ENCODE results near the gene SLC15A3.

DNA sequence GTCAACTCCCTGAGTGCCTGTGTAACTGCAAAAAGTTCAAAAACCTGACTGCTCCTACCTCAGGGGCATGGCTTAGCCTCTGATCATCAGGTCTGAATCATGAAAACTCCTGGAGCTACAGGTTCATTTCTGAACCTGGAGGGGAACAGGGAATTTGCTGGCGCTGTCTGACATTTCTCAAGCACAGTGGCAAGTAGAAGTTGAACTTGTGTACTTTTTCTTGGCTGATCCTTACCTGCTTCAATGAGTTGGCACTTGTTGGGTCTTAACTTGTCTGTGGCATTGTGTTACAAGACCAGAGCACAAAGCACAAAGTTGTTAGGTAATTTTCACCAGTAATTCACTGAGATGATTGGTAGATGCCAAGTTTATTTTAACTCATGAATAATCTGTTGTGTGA, 34.7 kb downstream of the SLC15A3 start:
- TF ChIP-seq, protein P1, sequence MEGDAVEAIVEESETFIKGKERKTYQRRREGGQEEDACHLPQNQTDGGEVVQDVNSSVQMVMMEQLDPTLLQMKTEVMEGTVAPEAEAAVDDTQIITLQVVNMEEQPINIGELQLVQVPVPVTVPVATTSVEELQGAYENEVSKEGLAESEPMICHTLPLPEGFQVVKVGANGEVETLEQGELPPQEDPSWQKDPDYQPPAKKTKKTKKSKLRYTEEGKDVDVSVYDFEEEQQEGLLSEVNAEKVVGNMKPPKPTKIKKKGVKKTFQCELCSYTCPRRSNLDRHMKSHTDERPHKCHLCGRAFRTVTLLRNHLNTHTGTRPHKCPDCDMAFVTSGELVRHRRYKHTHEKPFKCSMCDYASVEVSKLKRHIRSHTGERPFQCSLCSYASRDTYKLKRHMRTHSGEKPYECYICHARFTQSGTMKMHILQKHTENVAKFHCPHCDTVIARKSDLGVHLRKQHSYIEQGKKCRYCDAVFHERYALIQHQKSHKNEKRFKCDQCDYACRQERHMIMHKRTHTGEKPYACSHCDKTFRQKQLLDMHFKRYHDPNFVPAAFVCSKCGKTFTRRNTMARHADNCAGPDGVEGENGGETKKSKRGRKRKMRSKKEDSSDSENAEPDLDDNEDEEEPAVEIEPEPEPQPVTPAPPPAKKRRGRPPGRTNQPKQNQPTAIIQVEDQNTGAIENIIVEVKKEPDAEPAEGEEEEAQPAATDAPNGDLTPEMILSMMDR (IDR thresholded peaks at IDR 0.05) = no peak
- no peak for TF ChIP-seq POLR2A (IDR thresholded peaks at IDR 0.05)

All from esophagus squamous epithelium (tissue), 4 donors.